ENCODE data around the gene OR51A2.

DNA sequence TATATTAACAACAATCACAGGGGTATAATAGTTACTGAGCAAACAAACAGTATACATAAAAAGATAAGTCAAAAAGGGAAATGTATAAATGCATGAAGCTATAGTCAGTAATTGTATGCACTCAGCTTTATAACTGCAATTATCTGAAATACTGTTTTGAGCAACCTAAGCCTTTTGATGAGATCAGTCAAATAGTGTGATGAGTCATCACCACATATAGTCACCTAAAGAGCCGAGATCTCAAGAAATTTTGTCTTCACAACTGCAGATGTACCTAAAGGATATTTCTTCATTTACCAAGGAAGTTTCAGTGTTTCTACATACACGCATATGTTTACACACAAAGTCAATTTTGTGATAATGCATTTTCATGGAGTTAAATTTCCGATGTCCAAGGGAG lies 5.4 kb upstream of the OR51A2 start:
- TF ChIP-seq CTCF (IDR thresholded peaks at IDR 0.05) (no peak), POLR2A (IDR thresholded peaks at IDR 0.05) (no peak)
